Left ventricle myocardium superior (tissue), 1 donor: ENCODE results near the gene CBLC. TPM values are rescaled to one million over a fixed set of nuclear protein-coding genes. Genes with fewer than 3 reads are reported as not detected.

Experiments used
- ATAC-seq: fragments of 200-7000 bp; cut with Tn5 transposase; one replicate; pipeline ENCODE4 v1.9.1; 2020; ENCODE audit warnings: mild to moderate bottlenecking, moderate library complexity
- DNase-seq: peaks from one replicate; pipeline ENCODE4 v3.0.0-alpha.2; 2020
- intact Hi-C: fragments of 100-400 bp; cut with micrococcal nuclease; formaldehyde crosslinking; loops from one replicate; pipeline ENCODE4 v1.11.0; 2022
- microRNA-seq: library from miRNA; unstranded; fragments of <30 nt; microRNA quantifications from one replicate; pipeline ENCODE4 v1.2.0, GENCODE V29; 2020; ENCODE audit warnings: borderline number of aligned reads
- total RNA-seq: library from RNA; stranded (reverse); fragmentation: NEBNext Ultra II Directional; extraction: Animal tissue kit (Norgen Biotek cat#: 25700); gene quantifications from one replicate; pipeline ENCODE4 v1.2.1, GENCODE V29; 2021
- donor health status: DM: no; HTN: yes; CAD: no; lungs with severe emphysema.

CBLC gene
- total RNA-seq, 1 donor from 2014 or later, result not detected

DNA sequence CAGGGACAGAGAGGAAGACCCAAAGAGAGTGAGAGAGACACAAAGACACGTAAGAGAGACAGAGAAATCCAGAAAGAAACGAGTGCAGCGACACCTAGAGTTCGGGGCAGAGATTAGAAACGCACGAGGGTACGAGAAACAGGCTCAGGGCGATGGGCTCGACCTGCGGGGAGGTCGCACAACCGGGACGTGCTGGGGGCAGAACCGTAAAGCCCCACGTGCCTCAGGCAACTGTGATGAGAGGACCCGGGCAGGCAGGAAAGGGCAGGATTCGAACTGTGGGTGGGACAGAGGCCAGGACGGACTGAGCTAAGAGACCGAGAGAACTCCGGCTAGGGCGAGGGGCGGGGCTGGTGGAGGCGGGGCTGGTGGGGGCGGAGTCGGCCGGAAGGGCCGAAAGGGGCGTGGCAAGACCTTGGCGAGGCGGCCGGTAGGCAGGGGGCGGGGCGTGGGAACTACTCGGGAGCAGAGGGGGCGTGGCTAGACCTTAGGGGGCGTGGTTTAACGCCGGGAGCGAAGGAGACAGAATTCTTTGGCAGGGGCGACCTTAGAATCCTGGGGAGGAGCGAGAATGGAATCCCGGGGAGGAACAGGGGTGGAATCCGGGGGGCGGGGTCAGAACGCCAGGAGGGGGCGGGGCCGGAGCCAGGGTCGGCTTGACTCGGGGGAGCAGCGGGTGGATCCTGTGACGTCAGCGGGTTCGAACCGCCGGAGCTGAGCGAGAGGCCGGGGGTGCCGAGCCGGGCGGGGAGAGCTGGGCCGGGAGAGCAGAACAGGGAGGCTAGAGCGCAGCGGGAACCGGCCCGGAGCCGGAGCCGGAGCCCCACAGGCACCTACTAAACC is 68.1 kb downstream of the CBLC start, which contains the start of gene NECTIN2:
Gene NECTIN2 (plus strand): TSS at position 686 of the 843 bp plus-strand sequence. CDS start 229 bp downstream, outside the sequence.
- intact Hi-C loops, result no loop called here

DNA sequence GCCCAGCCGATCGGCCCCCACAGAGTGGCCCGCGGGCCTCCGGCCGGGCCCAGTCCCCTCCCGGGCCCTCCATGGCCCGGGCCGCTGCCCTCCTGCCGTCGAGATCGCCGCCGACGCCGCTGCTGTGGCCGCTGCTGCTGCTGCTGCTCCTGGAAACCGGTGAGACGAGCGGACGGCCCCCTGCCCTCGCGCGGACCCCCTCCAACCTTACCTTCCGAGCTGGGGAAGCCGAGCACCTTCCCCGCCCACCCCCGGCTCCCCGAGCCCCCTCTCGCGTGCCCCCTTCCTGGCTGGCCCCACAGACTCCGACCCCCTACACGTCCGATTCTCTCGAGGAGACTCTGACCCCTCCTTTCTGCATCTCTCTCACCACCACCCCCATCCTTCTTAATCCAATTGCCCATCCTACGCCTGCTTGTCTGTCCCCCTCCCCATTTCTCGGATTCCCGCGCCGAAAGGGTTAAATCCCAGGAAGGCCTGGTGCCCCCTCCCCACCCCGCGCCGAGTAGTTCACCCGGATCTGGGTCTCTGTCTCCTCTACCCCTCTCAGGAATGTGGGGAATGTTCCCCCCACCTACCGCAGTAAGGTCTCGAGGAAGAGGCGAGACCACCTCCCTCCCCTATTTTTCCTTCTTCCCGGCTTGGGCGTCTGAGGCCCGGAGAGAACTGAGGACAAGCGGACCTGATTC is 68.9 kb downstream of the CBLC start:
- ATAC-seq, result no peak
- peak; percentile 58 for DNase-seq
- intact Hi-C loops, result no loop called here

More for the DNA sequence above, 68.1 kb downstream of the CBLC start, which contains the start of gene NECTIN2:
- ATAC-seq, result peak; percentile 86
- peak; percentile 100 for DNase-seq

DNA sequence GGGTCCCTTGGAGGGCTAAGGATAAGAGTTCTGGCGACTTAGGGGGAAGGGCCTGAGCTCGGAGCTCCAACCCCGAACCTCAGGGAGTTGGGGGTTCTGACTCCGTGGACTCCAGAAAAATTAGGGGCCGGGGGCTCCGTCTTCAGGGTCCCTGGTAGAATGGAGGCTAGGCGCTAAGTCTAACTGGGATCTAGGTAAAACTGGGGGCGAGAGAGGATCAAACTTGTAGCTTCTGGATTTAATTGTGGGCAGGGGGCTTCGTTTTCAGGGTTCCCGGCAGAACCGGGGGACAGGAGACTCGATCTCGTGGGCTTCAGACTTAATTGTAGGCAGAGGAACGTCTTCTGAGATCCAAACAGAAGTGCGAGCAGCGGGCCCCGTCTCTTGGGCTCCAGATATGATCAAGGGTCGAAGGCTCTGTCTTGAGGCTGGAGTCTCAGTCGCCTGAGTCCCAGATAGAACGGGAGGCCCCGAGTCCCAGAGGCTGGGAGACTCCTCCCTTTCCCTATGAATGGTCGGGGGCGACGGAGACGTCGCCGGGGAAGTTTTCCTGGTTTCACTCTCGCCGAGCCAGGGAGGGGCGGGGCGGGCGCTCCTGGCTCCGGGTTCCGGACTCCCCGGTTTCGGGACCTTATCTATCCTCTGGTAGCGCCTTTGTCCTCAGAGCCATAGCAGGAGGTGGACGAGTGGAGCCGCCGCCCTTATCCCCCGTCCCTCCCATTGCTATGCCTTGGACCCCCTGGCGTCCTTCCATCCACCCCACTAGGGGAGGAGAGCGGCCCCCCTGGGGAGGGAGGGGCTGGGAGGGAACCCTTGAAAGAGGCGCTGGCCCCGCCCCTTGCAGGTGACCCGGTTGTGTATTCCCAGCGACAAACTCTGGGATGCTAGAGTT is 69.7 kb downstream of the CBLC start:
- ATAC-seq, result peak; percentile 2
- DNase-seq, result peak; percentile 81
- intact Hi-C loops, result no loop called here

DNA sequence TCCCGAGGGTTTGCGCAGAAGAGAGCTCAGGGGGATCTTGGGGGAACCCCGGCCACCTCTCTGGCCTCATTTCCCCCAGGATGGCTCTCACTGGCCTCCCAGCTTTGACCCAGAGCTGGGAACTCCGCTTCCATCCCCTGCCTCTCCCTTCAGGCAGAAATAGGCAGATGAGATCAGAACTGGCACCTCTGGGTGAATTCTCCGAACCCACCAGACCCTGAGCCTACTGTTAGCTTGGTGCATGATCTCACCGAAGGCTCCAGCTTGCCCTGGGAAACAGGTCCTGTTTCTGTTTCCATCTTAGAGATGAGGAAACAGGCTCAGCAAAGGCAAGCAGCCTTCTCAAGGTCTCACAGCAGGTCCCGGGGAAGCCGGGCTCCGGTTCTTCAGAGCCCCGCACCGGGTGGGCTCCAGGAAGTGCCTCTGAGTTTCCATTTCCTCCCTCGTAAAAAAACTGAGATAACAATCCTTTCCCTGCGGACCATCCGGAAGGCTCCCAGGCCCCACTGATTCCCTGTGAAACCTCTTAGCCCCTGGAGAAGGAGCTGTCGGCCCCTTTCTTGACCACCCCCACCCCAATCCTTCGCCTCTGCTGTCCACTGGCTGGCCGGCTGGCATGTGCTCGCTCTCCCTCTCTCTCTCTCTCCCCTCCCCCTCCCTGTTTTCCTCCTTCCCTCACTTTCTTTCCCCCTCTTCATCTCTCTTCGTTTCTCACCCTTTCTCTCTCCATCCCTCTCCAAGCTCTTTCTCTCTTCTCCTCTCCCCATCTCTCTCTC is 70.5 kb downstream of the CBLC start:
- DNase-seq, result no peak
- intact Hi-C loops, result no loop called here
- ATAC-seq, result no peak

DNA sequence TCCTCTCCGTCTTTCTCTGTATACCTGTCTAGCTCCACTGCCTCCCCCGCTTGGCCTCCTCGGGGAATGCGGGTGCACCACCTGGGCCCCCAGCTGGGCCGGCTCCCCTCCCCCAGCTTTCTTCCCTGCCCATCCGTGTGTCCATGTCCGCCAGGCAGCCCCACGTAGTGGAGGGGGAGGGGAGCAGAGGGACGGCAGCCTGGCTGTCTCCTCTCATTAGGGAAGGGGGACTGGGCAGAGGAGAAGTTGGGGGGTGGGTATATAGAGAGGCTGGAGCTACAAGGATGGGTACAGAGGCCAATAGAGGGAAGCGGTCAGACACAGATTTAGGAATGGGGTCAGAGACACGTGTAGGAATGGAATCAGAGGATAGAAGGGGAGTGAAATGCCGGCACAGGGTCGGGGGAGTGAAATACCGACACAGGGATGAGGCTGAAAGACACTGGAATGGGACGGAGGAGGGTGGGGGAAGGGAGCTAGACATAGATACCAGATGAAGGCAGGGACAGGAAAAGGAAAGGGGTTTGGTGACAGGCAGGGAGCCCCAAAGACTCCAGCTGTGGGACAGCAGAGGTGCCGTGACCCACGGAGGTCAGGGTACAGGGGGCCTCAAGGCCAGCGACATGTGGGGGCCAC is 71.2 kb downstream of the CBLC start:
- DNase-seq (peak; percentile 43), ATAC-seq (no peak)
- intact Hi-C loops, result no loop called here

Small RNA genes within 50 kb of the gene (microRNA-seq; reads per million reads assigned to microRNA genes)
- gene MIR8085, result not detected

Other genes starting within 250 kb of the CBLC start
- gene CEACAM20, start 248.2 kb upstream of the CBLC start, total RNA-seq, result not detected
- gene IGSF23, start 164.3 kb upstream of the CBLC start, total RNA-seq, result not detected
- gene PVR, start 134.0 kb upstream of the CBLC start, total RNA-seq, result 40.7 TPM
- gene CEACAM19, start 106.4 kb upstream of the CBLC start, total RNA-seq, result 4.2 TPM
- gene CEACAM16, start 78.7 kb upstream of the CBLC start, total RNA-seq, result not detected
- 14.5 TPM for gene BCL3, start 29.2 kb upstream of the CBLC start, total RNA-seq
- gene BCAM, start 31.2 kb downstream of the CBLC start, total RNA-seq, result 85.5 TPM
- 35.4 TPM for gene NECTIN2, start 68.4 kb downstream of the CBLC start, total RNA-seq
- 49.8 TPM for gene TOMM40, start 113.4 kb downstream of the CBLC start, total RNA-seq
- gene APOE, start 127.9 kb downstream of the CBLC start, total RNA-seq, result 18.9 TPM
- 1.7 TPM for gene APOC1, start 136.7 kb downstream of the CBLC start, total RNA-seq
- gene APOC4, start 164.3 kb downstream of the CBLC start, total RNA-seq, result not detected
- not detected for gene APOC2, start 168.2 kb downstream of the CBLC start, total RNA-seq
- 97.6 TPM for gene CLPTM1, start 177.5 kb downstream of the CBLC start, total RNA-seq
- gene RELB, start 223.6 kb downstream of the CBLC start, total RNA-seq, result 3.5 TPM